GM23248 (cell line): ENCODE results near the gene ARFIP1. TPM values are rescaled to one million over a fixed set of nuclear protein-coding genes. Genes with fewer than 3 reads are reported as not detected.
"Not testable (repeated sequence)": the region's sequence is repeated elsewhere in the genome, so short reads cannot be mapped to it uniquely, and the experiment has no call there.

Source experiments
- DNase-seq: peaks from one replicate; pipeline ENCODE4 v3.0.0-alpha.2; 2015
- H2AFZ ChIP-seq: fragments of 200-600 bp; sonication (generic); 2 replicates; pipeline ENCODE4 v1.6.1; 2016; ENCODE audit warnings: antibody characterized with exemption
- H3F3A ChIP-seq: fragments of 200-600 bp; sonication (generic); 2 replicates; pipeline ENCODE4 v1.6.1; 2016; ENCODE audit warnings: mild to moderate bottlenecking, antibody characterized with exemption, mixed run types; ENCODE audit not compliant: insufficient read depth
- H3K27ac ChIP-seq: fragments of 200-600 bp; sonication (generic); 2 replicates; pipeline ENCODE4 v1.5.1; 2016; ENCODE audit warnings: mild to moderate bottlenecking
- H3K27me3 ChIP-seq: fragments of 200-600 bp; sonication (generic); replicated peaks from 2 replicates; pipeline ENCODE4 v1.6.1; 2016; ENCODE audit warnings: mild to moderate bottlenecking; ENCODE audit not compliant: insufficient read depth
- H3K36me3 ChIP-seq: fragments of 200-600 bp; sonication (generic); 2 replicates; pipeline ENCODE4 v1.6.1; 2016; ENCODE audit warnings: low read depth, mild to moderate bottlenecking
- H3K4me1 ChIP-seq: fragments of 200-600 bp; sonication (generic); 2 replicates; pipeline ENCODE4 v1.6.1; 2016; ENCODE audit warnings: mild to moderate bottlenecking; ENCODE audit not compliant: insufficient read depth
- H3K4me2 ChIP-seq: fragments of 200-600 bp; sonication (generic); one replicate; pipeline ENCODE4 v1.6.1; 2016; ENCODE audit warnings: mild to moderate bottlenecking; ENCODE audit not compliant: unreplicated experiment
- H3K4me3 ChIP-seq: fragments of 200-600 bp; sonication (generic); 2 replicates; pipeline ENCODE4 v1.5.1; 2016; ENCODE audit warnings: mild to moderate bottlenecking
- H3K79me2 ChIP-seq: fragments of 200-600 bp; sonication (generic); 2 replicates; pipeline ENCODE4 v1.6.1; 2016; ENCODE audit warnings: mild to moderate bottlenecking; ENCODE audit not compliant: insufficient read depth
- H3K9ac ChIP-seq: fragments of 200-600 bp; sonication (generic); 2 replicates; pipeline ENCODE4 v1.6.1; 2016; ENCODE audit warnings: mild to moderate bottlenecking
- H3K9me2 ChIP-seq: fragments of 200-600 bp; sonication (generic); 2 replicates; pipeline ENCODE4 v1.6.1; 2016; ENCODE audit warnings: mixed run types, mild to moderate bottlenecking, moderate library complexity; ENCODE audit not compliant: insufficient read depth
- H3K9me3 ChIP-seq: fragments of 200-600 bp; sonication (generic); one replicate; pipeline ENCODE4 v1.6.1; 2017; ENCODE audit warnings: low read depth
- H4K20me1 ChIP-seq: fragments of 200-600 bp; sonication (generic); 2 replicates; pipeline ENCODE4 v1.6.0; 2016; ENCODE audit not compliant: insufficient read depth
- EZH2 ChIP-seq: fragments of 200-600 bp; sonication (generic); IDR thresholded peaks from 2 replicates; pipeline ENCODE4 v1.6.1; 2018; ENCODE audit warnings: antibody characterized with exemption, mild to moderate bottlenecking; ENCODE audit not compliant: insufficient read depth, poor library complexity, severe bottlenecking
- EZH2phosphoT487 ChIP-seq: fragments of 200-600 bp; sonication (generic); IDR thresholded peaks from 2 replicates; pipeline ENCODE4 v1.6.1; 2018; ENCODE audit warnings: antibody characterized with exemption, moderate library complexity, mild to moderate bottlenecking, low read depth; ENCODE audit not compliant: insufficient read depth
- WGBS, 2 experiments: methylation state at CpG; one replicate each; pipeline ENCODE4 v1.1.6; 2015 to 2017; ENCODE audit warnings: low lambda C conversion rate in 2 of 2, low coverage in 1 of 2; ENCODE audit errors: missing lambda C conversion rate in 2 of 2; 5-methylcytosine and 5-hydroxymethylcytosine counted together
- in situ Hi-C: fragments of 300-500 bp; cut with MboI; formaldehyde crosslinking; loops from 2 replicates; pipeline ENCODE4 v1.15.0; 2020
- polyA plus RNA-seq: library from polyadenylated mRNA; unstranded; fragments of >200 nt; fragmentation: Nextera tagmentation; extraction: Ambion mirVana; gene quantifications from 2 replicates; pipeline ENCODE4 v1.2.1, GENCODE V29; 2016
- total RNA-seq: library from RNA; depleted of rRNA; stranded (reverse); fragments of >200 nt; shearing (Covaris generic); gene quantifications from 2 replicates; pipeline ENCODE4 v1.2.3, GENCODE V29; 2014

ARFIP1 gene
- total and polyA plus RNA-seq, 2 experiments from 2014 or later = 40.7 to 61.4 TPM

DNA sequence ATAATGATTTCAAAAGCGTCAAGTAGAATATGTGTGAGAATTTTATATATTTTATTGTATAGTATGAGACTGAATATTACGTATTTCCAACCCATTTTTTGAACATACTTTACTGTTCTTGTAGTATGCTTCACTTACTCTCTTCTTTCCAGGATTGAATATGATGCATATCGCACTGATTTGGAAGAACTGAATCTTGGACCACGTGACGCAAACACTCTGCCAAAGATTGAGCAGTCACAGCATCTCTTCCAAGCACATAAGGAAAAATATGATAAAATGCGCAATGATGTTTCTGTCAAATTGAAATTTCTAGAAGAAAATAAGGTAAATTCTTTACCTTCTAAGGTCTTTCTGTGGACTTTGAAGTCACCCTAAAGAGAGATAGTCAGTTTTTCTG is 108.2 kb downstream of the ARFIP1 start:
- H3K4me3 ChIP-seq = no peak overlapping the region
- WGBS, 2 experiments = 98% methylated on average over 6 of the region's 6 CpGs
- no peaks in the 10 kb centered on the region for H3K9me2 ChIP-seq
- no peaks in the 10 kb centered on the region for H3F3A ChIP-seq
- peaks cover 19% of the 10 kb centered on the region for H3K36me3 ChIP-seq
- H3K4me2 ChIP-seq = no peak overlapping the region
- H3K9me3 ChIP-seq = no peaks in the 10 kb centered on the region
- H3K27me3 ChIP-seq = no peaks in the 10 kb centered on the region
- H3K27ac ChIP-seq = no peak overlapping the region
- TF ChIP-seq EZH2phosphoT487 (no peak), EZH2 (no peak)
- no peaks in the 10 kb centered on the region for H4K20me1 ChIP-seq
- in situ Hi-C loops = no loop called here
- H3K79me2 ChIP-seq = no peaks in the 10 kb centered on the region
- no peaks in the 10 kb centered on the region for H3K4me1 ChIP-seq
- no peak overlapping the region for H3K9ac ChIP-seq
- H2AFZ ChIP-seq = no peak overlapping the region
- no peak for DNase-seq

DNA sequence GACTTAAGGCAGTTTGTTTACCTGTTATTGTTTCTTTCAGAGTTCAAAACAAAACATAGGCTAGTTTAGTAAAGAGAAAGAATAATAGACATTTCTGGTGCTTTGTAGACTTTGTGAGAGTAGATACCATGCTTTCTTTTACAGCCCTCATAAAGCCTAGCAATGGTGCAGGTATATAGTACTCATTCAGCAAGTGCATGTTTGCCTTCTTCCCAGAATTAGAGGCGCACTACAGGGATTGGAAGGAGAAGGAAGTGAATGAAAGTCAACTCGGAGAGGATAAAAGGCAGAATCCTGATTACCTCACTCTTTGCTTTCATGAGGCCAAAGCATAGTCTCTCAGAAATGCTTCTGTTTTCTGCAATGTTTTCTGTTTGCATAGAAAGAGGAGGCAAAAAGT is 113.2 kb downstream of the ARFIP1 start:
- Histone ChIP-seq H4K20me1 (0 out of 2 replicates have a peak, but pooled peaks cover 3% of the 10 kb centered on the region), H3K4me2 (no peak overlapping the region), H3K27ac (no peak overlapping the region), H3K27me3 (no peaks in the 10 kb centered on the region), H3K9me2 (no peaks in the 10 kb centered on the region), H3F3A (peaks cover 12% of the 10 kb centered on the region; the same call in 1 of the 2 replicates), H3K4me1 (peaks cover 14% of the 10 kb centered on the region), H3K4me3 (no peak overlapping the region), H2AFZ (no peak overlapping the region), H3K9ac (no peak overlapping the region), H3K79me2 (no peaks in the 10 kb centered on the region), H3K36me3 (0 out of 2 replicates have a peak, but pooled peaks cover 10% of the 10 kb centered on the region), H3K9me3 (no peaks in the 10 kb centered on the region)
- 76 to 80% methylated on average over 2 of the region's 2 CpGs for WGBS, 2 experiments
- no peak for TF ChIP-seq EZH2
- in situ Hi-C loops = no loop called here
- DNase-seq = no peak

DNA sequence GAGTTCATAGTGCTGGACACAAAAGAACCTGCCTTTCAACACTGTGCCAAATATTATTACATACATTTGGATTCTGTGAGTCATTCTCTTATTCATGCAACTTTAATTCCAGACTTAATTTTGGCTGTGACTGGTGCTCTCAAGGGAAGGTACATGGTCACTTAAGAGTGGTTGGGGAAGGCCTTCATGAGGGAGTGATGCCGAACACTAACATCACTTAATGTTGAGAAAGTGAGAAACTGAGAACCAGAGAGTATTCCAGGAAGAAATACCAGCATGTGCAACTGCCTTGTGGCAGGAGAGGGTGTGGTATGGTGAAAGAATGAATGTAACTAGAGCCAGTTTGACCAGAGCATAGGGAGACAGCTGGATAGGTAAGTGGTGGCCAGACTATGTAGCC is 114.9 kb downstream of the ARFIP1 start:
- TF ChIP-seq EZH2 (no peak), EZH2phosphoT487 (no peak)
- Histone ChIP-seq H3K79me2 (no peaks in the 10 kb centered on the region), H3K27ac (peak overlapping the region; percentile 36), H3K4me3 (no peak overlapping the region), H3K36me3 (0 out of 2 replicates have a peak, but pooled peaks cover 3% of the 10 kb centered on the region), H3K4me1 (peaks cover 14% of the 10 kb centered on the region), H2AFZ (no peak overlapping the region), H3K9ac (no peak overlapping the region), H3K27me3 (no peaks in the 10 kb centered on the region), H3F3A (peaks cover 12% of the 10 kb centered on the region; the same call in 1 of the 2 replicates), H3K9me2 (no peaks in the 10 kb centered on the region), H3K4me2 (no peak overlapping the region), H4K20me1 (0 out of 2 replicates have a peak, but pooled peaks cover 3% of the 10 kb centered on the region), H3K9me3 (no peaks in the 10 kb centered on the region)
- DNase-seq = peak; percentile 80
- in situ Hi-C loops = no loop called here
- 50 to 59% methylated on average over 1 of the region's 1 CpG for whole genome bisulfite sequencing, 2 experiments

DNA sequence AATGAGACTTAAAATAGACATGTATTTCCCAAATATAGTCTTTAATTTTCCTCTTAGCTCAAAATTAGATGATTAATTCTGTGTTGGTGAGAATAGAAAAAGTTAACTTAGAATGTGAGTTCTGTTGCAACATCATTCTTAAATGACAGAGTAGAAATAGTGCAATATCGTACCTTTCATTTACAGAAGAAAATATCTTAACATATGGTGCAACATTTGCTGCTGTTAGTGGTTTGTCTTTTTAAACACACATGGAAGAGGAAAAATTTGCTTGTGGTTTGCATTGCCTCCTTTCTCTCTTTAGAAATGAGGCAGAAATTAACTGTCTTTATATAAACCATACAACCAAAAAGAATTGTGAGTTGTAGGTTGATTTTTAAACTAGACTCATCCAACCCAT is 117.1 kb downstream of the ARFIP1 start:
- TF ChIP-seq EZH2phosphoT487 (no peak), EZH2 (no peak)
- WGBS, 2 experiments = 16 to 25% methylated on average over 1 of the region's 1 CpG
- no peaks in the 10 kb centered on the region for H3K79me2 ChIP-seq
- no peaks in the 10 kb centered on the region for H3K9me3 ChIP-seq
- no peaks in the 10 kb centered on the region for H3K9me2 ChIP-seq
- 0 out of 2 replicates have a peak, but pooled peaks cover 3% of the 10 kb centered on the region for H3K36me3 ChIP-seq
- H3K4me3 ChIP-seq = no peak overlapping the region
- peaks cover 14% of the 10 kb centered on the region for H3K4me1 ChIP-seq
- peak overlapping the region; percentile 4; the same call in 1 of the 2 replicates for H3K27ac ChIP-seq
- no peak overlapping the region for H2AFZ ChIP-seq
- H3F3A ChIP-seq = peaks cover 12% of the 10 kb centered on the region; the same call in 1 of the 2 replicates
- no peak overlapping the region for H3K9ac ChIP-seq
- peak; percentile 41 for DNase-seq
- H3K4me2 ChIP-seq = no peak overlapping the region
- in situ Hi-C loops = no loop called here
- H3K27me3 ChIP-seq = no peaks in the 10 kb centered on the region
- 0 out of 2 replicates have a peak, but pooled peaks cover 3% of the 10 kb centered on the region for H4K20me1 ChIP-seq

DNA sequence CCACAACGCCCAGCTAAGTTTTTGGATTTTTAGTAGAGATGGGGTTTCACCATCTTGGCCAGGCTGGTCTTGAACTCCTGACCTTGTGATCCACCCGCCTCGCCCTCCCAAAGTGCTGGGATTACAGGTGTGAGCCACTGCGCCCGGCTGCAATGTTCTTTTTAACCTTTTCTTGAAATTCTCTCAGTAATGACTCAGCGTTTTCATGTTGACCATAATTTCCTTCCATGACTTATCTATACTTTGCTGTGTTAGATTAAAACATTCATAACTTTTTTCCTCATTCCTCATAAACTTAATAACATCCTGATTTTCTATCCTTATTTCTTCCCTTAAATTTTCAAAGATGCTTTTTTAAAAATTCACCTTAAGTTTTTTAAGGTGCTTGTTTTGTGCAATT is 118.4 kb downstream of the ARFIP1 start:
- 97 to 99% methylated on average over 6 of the region's 6 CpGs for WGBS, 2 experiments
- H3K4me3 ChIP-seq, H3K27ac ChIP-seq, H3K79me2 ChIP-seq, in situ Hi-C loops, H3K9ac ChIP-seq, H2AFZ ChIP-seq, H3K27me3 ChIP-seq, H3K9me2 ChIP-seq, H3K9me3 ChIP-seq, H3K36me3 ChIP-seq, DNase-seq, H4K20me1 ChIP-seq, H3K4me2 ChIP-seq: not testable (repeated sequence)
- H3K4me1 ChIP-seq = peaks cover 14% of the 10 kb centered on the region
- H3F3A ChIP-seq = peaks cover 12% of the 10 kb centered on the region; the same call in 1 of the 2 replicates
